Stimulated activated CD8-positive, alpha-beta memory T cell treated with anti-CD3 and anti-CD28 coated beads, Interleukin-15, amount 100 ng/mL, for 24 hours (primary cell): ENCODE data around the gene MRPS27.

Source experiments
- DNase-seq: peaks from one replicate; pipeline ENCODE4 v3.0.0-alpha.2; 2020; ENCODE audit warnings: low read depth

The MRPS27 gene

DNA sequence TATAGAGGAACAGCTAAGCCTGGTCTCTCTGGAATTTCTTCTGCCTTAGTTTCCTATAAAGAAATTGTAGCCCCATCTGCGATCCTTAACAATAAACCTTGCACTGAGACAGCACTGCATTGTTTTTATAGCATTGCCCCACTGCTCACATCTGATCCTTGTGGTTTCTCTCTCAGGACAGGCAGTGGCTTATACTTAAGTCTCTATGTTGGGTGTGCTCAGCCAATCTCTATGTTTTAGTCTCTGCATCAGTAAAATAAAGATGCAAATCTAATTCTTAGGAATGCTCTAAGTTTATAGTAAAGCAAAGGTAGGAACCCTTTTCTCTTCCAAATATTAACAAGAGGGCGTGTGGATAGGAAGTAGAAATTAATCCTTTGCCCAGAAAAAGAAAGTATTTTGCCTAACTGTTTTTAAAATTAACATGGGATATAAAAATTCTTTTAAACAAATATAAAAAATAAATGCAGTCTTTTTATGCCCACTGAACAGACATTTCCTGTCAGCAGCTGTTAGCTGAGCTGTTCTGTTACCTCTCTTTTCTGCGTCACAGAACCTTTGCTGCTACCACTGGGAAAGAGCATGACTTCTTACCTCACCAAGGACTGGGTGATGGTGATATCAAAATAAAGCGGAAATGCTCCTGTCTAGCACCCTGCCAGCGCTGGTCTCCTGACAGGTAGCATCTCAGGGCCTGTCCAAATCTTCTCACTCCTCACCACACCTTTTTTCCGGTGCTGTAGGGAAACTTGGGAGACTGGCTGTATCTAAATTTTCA is 29.5 kb downstream of the MRPS27 start:
- DNase-seq, result no peak

- DNase-seq, result no peak
These were observed 31.1 kb downstream of the MRPS27 start for GRCh38 chr5:72288924-72289323.

GRCh38 chr5:72286798-72287197 is 33.2 kb downstream of the MRPS27 start:
- no peak for DNase-seq

- DNase-seq, result no peak
These were observed 34.6 kb downstream of the MRPS27 start for GRCh38 chr5:72285424-72285821.

DNA sequence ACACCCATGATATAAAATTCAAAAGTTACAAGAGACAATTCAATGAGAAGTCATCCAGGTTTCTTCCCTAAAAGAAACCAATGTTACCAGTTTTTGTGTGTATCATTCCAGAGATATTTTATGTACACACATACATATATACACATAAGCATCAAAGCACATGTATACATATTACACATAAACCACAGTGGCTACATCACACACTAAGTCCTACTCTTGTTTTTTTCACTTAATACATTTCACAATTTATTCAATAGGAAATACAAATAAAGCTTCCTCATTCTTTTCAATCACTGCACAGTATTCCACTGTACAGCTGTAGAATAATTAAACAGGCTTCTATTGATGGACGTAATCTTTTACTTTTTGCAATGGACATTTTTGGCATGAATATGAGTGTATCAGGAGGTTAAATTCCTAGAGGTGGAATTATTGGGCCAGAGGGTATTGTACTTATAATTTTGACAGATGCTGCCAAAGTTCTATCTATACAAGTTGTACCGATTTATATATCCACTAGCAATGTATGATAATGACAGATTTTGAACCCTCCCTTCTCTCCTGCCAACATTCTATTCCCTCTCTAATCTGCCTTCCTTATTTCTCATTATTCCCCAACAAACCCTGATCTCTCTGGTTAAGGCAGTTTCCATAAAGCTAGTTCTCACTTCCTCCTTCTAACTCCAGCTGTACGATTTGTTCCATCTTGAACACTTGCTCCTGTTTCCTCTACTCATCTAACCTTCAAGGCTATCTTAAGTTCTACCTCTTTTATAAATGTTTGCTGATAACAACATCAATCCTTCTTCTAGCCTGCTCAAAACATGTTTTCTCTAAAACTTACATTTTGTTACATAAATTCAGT is 35.2 kb downstream of the MRPS27 start:
- DNase-seq, result no peak

DNA sequence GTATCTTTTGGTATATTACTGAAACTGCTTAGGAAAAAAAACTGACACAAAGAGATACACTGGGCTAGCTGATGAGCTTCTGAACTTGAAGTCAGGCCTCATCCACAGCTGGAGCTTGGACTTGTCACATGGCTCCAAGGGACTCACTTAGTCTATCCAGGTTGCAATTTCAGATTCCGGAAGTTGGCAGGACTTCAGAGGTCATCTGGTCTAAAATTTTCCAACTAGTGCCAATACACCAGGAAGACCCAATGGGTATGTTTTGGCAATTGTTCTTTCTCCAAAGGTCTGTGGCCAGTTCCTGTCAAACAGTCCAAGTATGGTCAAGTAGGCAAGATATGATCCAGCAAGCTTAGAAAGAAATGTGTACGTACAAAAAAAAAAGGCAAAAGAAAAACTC is 36.7 kb downstream of the MRPS27 start:
- DNase-seq, result no peak

GRCh38 chr5:72282878-72283277 is 37.2 kb downstream of the MRPS27 start:
- no peak for DNase-seq

GRCh38 chr5:72281764-72282499 is 38.1 kb downstream of the MRPS27 start:
- no peak for DNase-seq

DNA sequence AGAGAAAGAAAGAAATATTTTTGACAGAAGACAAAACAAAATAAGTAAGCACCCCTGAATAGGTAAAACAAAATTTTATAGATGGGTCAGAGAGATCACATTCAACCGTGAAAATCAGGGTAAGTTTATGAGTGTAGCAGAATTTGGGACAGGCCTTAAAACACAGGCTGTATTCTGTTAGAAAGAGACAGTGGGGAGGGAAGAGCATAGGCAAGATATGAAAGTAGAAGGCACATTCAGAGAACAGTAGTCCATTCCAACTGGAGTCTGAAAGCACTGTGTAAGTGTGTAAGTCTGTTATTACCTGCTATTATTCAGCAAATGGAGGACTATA is 38.6 kb downstream of the MRPS27 start:
- DNase-seq, result no peak

DNA sequence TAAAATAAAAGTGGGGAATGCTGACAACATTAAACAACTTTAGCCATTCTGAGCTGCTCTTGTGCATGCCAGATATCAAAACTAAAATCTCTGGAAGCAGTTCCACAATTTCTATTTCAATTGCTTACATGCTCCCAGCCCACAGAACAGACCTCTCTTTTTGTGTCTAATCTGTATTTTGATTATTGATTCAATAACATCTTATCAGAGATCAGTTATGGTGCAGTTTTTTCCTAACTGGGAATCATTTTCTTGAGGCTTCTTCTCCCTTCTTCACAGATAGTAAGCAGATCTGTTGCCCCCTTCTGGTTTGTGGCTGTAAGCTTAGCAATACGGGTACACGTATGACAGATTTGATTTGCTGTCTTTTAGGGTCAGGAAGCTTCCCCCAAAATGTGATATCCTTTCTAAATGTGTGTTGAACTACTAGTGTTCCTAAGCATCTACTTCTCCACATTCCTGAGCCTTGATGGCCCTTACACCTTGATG is 39.4 kb downstream of the MRPS27 start:
- DNase-seq, result no peak

DNA sequence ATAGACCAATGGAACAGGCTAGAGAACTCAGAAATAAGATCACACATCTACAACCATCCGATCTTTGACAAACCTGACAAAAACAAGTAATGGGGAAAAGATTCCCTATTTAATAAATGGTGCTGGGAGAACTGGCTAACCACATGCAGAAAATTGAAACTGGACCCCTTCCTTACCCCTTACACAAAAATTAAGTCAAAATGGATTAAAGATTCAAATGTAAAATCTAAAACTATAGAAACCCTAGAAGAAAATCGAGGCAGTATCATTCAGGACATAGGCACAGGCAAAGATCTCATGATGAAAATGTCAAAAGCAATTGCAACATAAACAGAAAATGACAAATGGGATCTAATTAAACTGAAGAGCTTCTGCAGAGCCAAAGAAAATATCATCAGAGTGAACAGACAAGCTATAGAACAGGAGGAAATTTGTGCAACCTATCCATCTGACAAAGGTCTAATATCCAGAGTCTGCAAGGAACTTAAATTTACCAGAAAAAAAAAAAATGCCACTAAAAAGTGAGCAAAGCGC is 43.8 kb downstream of the MRPS27 start:
- no peak for DNase-seq

DNA sequence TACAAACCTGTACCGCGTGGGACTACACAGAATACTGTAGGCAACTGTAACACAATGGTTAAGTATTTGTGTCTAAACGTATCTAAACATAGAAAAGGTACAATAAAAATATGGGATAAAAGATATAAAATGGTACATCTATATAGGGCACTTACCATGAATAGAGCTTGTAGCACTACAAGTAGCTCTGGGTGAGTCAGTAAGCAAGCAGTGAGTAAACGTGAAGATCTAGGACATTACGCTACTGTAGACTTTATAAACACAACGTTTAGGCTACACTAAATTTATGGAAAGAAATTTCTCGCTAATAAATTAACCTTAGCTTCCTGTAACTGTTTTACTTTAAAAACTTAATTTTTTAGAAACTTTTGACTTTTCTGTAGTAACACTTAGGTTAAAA is 46.5 kb downstream of the MRPS27 start:
- DNase-seq, result no peak

DNA sequence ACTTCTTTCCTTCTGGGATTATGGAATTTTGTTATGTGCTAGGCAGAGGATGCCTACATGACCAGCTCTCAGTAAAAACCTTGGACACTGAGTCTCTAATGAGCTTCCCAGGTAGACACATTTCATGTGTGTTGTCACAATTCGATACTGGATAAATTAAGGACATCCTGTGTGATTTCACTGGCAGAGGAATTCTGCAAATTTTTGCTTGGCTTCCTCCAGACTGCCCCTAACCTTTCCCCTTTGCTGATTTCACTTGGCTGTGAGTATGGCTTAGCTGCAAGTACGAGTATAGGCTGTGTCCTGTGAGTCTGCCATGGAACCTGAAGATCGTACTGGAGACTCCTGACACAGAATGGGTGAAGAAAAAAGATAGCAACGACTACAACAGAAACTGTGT is 47.6 kb downstream of the MRPS27 start:
- no peak for DNase-seq

GRCh38 chr5:72271702-72272101 is 48.3 kb downstream of the MRPS27 start:
- no peak for DNase-seq

DNA sequence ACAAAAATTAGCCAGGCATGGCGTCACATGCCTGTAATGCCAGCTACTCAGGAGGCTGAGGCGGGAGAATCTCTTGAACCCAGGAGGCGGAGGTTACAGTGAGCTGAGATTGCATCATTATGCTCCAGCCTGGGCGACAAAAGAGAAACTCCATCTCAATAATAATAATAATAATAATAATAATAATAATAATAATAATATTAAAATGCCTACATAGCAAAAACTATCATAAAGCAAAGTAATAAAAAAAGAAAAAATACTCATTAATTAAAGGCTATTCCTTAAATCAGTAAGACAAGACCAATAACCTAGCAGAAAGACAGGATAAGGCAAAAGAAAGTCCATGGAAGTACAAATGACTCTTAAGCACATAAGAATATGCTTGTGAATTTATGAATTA is 50.0 kb downstream of the MRPS27 start:
- no peak for DNase-seq

- DNase-seq, result no peak
These were observed 50.6 kb downstream of the MRPS27 start for GRCh38 chr5:72269411-72269780.

DNA sequence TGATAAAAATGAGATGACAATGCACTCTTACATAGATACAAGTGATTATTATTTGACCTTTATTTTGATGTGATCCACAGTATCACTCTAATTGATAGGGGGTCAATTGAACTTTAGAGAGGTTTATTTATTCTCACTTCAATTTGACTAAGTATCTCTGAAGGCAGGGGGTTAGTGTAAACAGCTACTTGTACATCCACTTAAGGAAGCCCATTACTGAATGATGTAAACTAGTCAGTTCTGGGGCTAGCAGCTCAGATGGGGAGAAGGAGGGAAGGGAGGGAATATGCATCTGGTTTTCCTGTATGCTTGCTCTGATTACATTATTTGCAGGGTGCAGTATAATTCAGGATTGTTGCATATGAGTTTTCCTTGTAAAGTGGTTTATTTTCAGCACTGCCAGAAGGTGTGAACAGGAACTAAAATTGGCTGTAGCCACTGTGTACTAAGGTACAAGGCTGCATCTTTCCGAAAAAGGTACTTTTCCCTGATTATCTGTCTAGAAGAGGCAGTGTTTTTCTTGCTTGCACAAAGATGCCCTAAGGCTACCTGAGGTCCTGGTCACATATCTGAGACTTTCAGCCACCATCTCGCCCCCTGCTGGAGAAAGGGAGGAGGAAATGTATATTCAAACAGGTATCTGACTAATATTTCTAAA is 51.2 kb downstream of the MRPS27 start:
- DNase-seq, result peak; percentile 1

DNA sequence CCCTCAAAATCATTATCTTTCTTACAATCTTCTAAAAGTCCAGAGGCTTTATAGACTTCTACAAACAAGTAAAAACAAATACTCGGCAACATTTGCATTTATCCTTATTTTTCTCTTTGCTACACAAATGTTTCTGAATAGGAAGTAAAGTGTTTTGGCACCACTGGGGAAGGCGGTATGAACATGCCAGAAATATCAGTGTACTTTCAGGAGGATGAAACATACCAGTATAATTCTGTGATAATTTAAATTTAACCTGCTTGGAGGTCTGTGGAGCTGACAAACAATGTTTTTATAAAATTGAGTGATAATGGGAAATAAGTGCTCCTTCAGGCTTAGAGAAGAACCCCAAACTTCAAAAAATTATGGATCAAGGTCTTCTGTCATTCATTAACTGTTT is 51.8 kb downstream of the MRPS27 start:
- no peak for DNase-seq

DNA sequence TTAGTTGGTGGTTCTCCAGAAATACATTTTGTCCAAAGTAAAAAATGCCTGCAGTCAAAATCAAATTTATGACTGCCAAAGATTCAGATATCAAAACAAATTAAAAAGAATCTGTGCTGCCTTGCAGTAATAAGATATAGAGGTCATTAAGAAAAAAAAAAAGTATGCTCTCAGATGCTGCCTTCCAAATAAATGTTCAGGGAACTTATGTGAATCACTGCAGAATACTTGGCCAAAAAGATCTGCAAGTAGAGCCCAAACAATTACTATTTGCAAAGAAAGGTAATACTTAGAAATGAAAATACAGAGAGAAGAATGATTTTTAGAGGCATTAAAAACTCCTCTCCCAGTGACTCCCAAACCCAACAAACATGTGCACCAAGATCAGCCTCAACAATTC is 52.4 kb downstream of the MRPS27 start:
- DNase-seq, result no peak

DNA sequence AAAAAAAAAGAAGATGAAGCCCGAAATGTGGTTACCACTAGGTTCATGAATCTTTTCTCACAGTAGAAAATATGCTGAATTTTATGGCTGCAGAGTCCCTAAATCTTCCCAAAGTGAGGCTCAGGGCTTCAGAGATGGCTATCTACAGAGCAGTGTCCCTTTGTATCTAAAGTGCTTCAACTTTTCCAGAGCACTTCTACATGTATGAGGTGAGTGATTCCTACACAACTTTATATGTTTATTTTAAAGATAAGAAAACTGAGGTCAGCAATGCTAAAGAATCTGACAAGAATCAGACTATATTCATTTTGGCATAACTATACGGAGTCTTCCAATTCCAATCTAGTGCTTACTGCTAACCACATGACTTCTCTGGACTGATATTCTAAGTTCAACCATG is 53.2 kb downstream of the MRPS27 start:
- no peak for DNase-seq

- no peak for DNase-seq
These were observed 54.8 kb downstream of the MRPS27 start for GRCh38 chr5:72265032-72265877.
